Stimulated activated CD4-positive, alpha-beta T cell treated with anti-CD3 and anti-CD28 coated beads, Interleukin-12 subunit alpha, Interleukin-12 subunit beta, amount 100 ng/mL, for 4 hours (primary cell): Measurements from ENCODE around the gene SOCS2.
A peak's percentile ranks its signal among the peaks of the same experiment; 100 is the strongest.
"Not testable (repeated sequence)": the region's sequence is repeated elsewhere in the genome, so short reads cannot be mapped to it uniquely, and the experiment has no call there.

Experiments
- DNase-seq: peaks from one replicate; pipeline ENCODE4 v3.0.0-alpha.2; 2020

The SOCS2 gene

GRCh38 chr12:93571925-93572711 is at the start of gene SOCS2:
TSS of gene SOCS2 (plus strand) at chr12:93572675. CDS start at chr12:93572898, 223 bp downstream.
- DNase-seq = peak; percentile 26

DNA sequence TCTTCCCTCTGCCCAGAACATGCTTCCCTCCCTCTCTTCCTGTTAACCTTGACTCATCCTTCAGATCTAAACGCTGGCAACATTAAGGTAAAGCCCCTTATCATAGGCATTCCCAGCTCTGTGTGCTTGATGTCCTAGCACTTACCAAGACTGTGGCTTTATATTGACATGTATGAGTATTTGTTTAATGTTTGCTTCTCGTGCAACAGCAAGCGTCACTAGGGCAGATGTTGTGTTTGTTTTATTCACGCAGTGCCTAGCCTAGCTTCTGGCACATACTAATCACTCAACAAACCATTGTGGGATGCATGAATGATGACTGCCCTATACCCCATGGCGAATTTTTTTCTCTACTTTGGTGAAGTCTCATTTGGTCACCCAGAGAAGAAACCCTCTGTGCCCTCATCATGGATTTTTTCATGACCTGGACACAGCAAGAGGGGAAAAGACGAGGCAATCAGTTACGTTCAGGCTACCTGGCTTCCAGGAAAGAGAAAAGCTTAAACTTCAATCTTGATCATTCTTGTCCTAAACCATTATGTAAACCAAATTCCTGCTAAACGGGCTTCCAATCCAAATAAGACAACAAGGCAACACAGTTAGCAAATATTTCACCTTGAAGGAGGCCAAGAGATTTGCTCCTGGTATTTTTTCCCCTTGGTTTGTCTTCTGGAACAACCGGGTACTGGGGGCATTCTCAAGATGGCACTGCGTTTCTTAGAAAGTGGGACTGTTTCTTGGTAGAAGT is 47.9 kb upstream of the SOCS2 start:
- no peak for DNase-seq

DNA sequence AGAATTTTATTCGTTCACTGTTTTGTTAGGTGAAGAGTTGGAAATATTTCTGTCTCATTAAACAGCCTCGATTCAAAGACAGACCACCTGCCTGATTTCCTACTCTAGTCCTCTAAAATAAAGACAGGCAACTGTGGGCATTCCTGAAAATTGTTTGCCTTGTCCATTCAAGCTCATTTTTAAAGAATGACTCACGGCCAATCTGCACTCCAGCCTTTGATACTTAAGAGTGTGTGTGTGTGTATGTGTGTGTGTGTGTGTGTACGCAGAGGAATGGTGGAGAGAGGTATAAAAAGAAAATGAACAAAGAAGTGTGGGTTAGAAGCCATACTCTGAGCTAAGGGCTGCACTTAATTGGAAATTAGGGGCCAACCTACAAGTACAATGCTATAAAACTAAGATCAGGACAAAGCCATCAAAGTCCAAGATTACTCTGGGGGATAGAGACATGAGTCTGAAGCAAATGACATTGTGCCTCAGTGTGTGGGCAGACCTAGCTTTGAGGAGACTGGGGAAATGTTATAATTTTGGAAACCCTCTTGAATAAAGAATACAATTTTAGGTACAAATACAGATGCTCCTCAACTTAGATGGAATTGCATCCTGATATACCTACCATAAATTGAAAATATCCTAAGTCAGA is 45.6 kb upstream of the SOCS2 start:
- DNase-seq = no peak

GRCh38 chr12:93530358-93530757 is 42.1 kb upstream of the SOCS2 start:
- no peak for DNase-seq

DNA sequence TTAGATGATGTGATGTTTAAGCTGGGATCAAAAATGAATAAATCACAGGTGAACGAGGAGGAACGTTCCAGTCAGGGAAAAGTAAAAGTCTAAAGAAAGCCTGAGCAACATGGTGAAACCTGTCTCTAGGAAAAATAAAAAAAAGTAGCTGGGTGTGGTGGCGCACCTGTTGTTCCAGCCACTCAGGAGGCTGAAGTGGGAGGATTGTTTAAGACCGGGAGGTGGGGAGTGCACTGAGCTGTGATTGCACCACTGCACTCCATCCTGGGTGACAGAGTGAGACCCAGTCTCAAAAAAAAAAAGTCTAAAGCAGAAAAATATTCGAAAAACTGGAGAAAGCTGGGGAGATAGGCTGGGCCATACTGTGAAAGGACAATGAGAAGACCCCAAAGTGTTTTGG is 39.2 kb upstream of the SOCS2 start:
- no peak for DNase-seq

DNA sequence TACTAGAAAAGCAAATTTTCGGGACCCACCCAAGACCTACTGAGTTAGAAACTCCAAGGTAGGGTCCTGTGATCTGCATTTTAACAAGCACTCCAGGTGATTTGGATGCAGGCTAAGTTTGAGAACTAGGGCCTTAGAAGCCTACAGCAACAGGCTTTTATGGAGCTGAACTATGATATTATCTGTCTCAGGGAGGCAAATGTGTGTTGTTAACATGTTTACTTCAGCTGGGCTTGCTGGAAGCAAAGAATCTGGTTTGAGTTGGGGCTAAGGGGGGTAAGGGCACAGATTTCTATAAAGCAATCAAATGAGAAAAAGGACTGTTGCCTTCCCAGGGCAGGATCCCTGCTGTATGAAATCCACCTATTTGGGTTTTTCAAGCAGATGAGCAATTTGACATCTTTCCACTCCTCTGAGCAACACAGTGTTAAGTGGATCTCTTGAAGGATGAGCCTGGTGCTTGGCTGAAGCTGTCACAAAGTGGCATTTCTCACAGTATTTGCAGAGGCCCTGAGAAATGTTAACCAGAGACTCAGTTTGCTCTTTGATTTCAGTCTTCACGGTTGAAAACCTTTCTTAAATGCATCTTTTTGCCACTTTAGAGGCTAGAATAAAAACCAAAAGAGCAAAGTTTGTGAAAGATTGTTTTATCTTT is 36.2 kb upstream of the SOCS2 start:
- DNase-seq = no peak

DNA sequence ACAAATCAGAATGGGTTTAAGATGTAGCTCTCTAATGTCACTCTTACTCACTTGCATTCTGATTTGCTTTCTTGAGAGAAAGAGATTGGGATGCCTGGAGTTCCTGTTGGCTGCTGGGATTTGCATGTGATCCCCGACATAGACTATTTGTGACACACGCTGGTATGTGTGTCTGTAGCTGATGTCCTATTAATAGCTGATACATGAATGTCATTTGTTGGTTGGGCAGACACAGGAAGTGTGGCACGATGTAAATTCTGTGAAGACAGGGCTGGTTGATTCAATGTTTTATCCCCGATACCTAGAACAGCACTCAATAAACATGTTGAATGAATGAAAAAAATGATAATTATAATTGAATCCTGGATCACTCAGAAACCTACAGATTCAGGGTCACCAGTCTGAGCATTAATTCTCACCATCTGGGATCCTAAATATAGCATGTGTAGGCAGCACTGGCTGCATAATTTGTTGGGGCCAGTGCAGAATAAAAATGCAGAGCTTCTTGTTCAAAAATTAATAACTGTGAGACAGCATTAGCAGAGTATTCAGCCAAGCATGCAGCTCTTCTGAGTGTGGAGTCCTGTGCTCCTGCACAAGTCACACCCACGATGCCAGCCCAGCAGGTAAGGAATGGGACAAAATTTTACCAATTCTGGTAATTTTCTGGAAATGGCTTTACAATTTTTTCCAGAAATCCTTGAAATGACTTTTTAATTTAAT is 35.5 kb upstream of the SOCS2 start:
- no peak for DNase-seq

- DNase-seq = no peak
These were observed 34.7 kb upstream of the SOCS2 start for GRCh38 chr12:93537769-93538168.

GRCh38 chr12:93539821-93540220 is 32.7 kb upstream of the SOCS2 start:
- no peak for DNase-seq

DNA sequence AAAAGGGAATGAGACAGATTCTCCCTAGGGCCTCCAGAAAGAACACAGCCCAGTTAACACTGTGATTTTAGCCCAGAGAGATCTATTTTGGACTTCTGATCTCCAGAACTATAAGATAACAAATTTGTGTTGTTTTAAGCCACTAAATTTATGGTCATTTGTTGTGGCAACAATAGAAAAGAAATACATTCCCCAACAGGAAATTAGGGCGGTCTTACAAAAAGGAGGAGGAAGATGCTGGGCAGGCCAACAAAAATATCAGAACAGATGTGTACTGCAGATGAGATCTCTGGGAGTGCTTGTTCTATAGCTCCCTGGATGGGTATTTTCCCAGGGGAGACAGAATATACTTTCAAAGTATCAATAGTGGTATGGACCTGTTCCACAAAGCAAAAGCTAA is 32.0 kb upstream of the SOCS2 start:
- DNase-seq = no peak

- DNase-seq = no peak
These were observed 30.8 kb upstream of the SOCS2 start for GRCh38 chr12:93541578-93542225.

- no peak for DNase-seq
These were observed 24.7 kb upstream of the SOCS2 start for GRCh38 chr12:93547778-93548177.

GRCh38 chr12:93549174-93549573 is 23.3 kb upstream of the SOCS2 start:
- no peak for DNase-seq

- DNase-seq = no peak
These were observed 21.5 kb upstream of the SOCS2 start for GRCh38 chr12:93550748-93551611.

GRCh38 chr12:93552427-93552826 is 20.0 kb upstream of the SOCS2 start:
- no peak for DNase-seq

- not testable (repeated sequence) for DNase-seq
These were observed 14.6 kb upstream of the SOCS2 start for GRCh38 chr12:93557879-93558278.

GRCh38 chr12:93558685-93559084 is 13.8 kb upstream of the SOCS2 start:
- not testable (repeated sequence) for DNase-seq

GRCh38 chr12:93563807-93564538 is 8.5 kb upstream of the SOCS2 start:
- DNase-seq = no peak

GRCh38 chr12:93565760-93566159 is 6.7 kb upstream of the SOCS2 start:
- DNase-seq = no peak

GRCh38 chr12:93567174-93567573 is 5.3 kb upstream of the SOCS2 start:
- DNase-seq = no peak
